HG03064 (cell line): Measurements from ENCODE around the gene FARS2.

Experiments used
- ATAC-seq: cut with Tn5 transposase; IDR thresholded peaks from one replicate; pipeline ENCODE4 v1.9.1; 2021; ENCODE audit warnings: low read depth; ENCODE audit not compliant: unreplicated experiment

Gene FARS2

GRCh38 chr6:5248302-5249098 lies 12.8 kb upstream of the FARS2 start:
- ATAC-seq, result no peak

- no peak for ATAC-seq
These were observed 11.7 kb upstream of the FARS2 start for GRCh38 chr6:5249451-5250122.

- ATAC-seq, result no peak
These were observed 10.9 kb upstream of the FARS2 start for GRCh38 chr6:5250451-5250850.

GRCh38 chr6:5250911-5251310 lies 10.4 kb upstream of the FARS2 start:
- no peak for ATAC-seq

GRCh38 chr6:5256952-5257351 lies 4.4 kb upstream of the FARS2 start:
- ATAC-seq, result no peak

- no peak for ATAC-seq
These were observed 3.9 kb upstream of the FARS2 start for GRCh38 chr6:5257400-5257799.

- no peak for ATAC-seq
These were observed 1.9 kb upstream of the FARS2 start for GRCh38 chr6:5259428-5259827.

- peak; percentile 66 for ATAC-seq
These were observed 1.1 kb upstream of the FARS2 start for GRCh38 chr6:5260111-5260620.

- no peak for ATAC-seq
These were observed 314 bp downstream of the FARS2 start for GRCh38 chr6:5261545-5262109.

GRCh38 chr6:5266423-5266822 lies 5.1 kb downstream of the FARS2 start:
- no peak for ATAC-seq

GRCh38 chr6:5270093-5270680 lies 8.9 kb downstream of the FARS2 start:
- ATAC-seq, result no peak

- ATAC-seq, result no peak
These were observed 10.6 kb downstream of the FARS2 start for GRCh38 chr6:5271926-5272325.

- ATAC-seq, result no peak
These were observed 12.9 kb downstream of the FARS2 start for GRCh38 chr6:5274231-5274630.

- ATAC-seq, result no peak
These were observed 14.2 kb downstream of the FARS2 start for GRCh38 chr6:5275497-5275896.

- ATAC-seq, result no peak
These were observed 15.3 kb downstream of the FARS2 start for GRCh38 chr6:5276581-5276980.

GRCh38 chr6:5277589-5277988 lies 16.3 kb downstream of the FARS2 start:
- no peak for ATAC-seq

- ATAC-seq, result no peak
These were observed 16.7 kb downstream of the FARS2 start for GRCh38 chr6:5278047-5278446.

- no peak for ATAC-seq
These were observed 17.3 kb downstream of the FARS2 start for GRCh38 chr6:5278565-5279120.

GRCh38 chr6:5279891-5280338 lies 18.6 kb downstream of the FARS2 start:
- ATAC-seq, result no peak

- no peak for ATAC-seq
These were observed 19.6 kb downstream of the FARS2 start for GRCh38 chr6:5280920-5281319.

GRCh38 chr6:5282191-5282623 lies 20.9 kb downstream of the FARS2 start:
- ATAC-seq, result no peak
